Neural crest cell (in vitro differentiated cells): ENCODE data around the gene ELAVL1. TPM values are rescaled to one million over a fixed set of nuclear protein-coding genes. Genes with fewer than 3 reads are reported as not detected.
A peak's percentile ranks its signal among the peaks of the same experiment; 100 is the strongest.

Source experiments
- DNase-seq: peaks from one replicate; pipeline ENCODE4 v3.0.0; 2021; ENCODE audit warnings: low read depth, mixed read lengths, low spot score
- H3K27ac Mint-ChIP-seq: one replicate; pipeline ENCODE4 v1.8.0; 2021; ENCODE audit warnings: mild to moderate bottlenecking, mixed read lengths; ENCODE audit not compliant: unreplicated experiment
- H3K27me3 Mint-ChIP-seq: 2 replicates; pipeline ENCODE4 v1.8.0; 2021; ENCODE audit warnings: low read depth, mild to moderate bottlenecking, mixed read lengths
- H3K36me3 Mint-ChIP-seq: 2 replicates; pipeline ENCODE4 v1.8.0; 2021; ENCODE audit warnings: low read depth, mild to moderate bottlenecking, mixed read lengths
- H3K4me1 Mint-ChIP-seq: 2 replicates; pipeline ENCODE4 v1.8.0; 2021; ENCODE audit warnings: mixed read lengths
- H3K4me3 Mint-ChIP-seq: one replicate; pipeline ENCODE4 v1.8.0; 2021; ENCODE audit warnings: mild to moderate bottlenecking, mixed read lengths
- H3K9me3 Mint-ChIP-seq: 2 replicates; pipeline ENCODE4 v1.8.0; 2021; ENCODE audit warnings: mixed read lengths
- CTCF ChIP-seq: fragments of 200-600 bp; sonication (generic); conservative IDR thresholded peaks from 2 replicates; pipeline ENCODE4 v1.5.0; 2021; ENCODE audit warnings: antibody characterized with exemption, mild to moderate bottlenecking
- total RNA-seq: library from RNA; stranded (reverse); gene quantifications from 2 replicates; pipeline ENCODE4 v1.2.1, GENCODE V29; 2021

Gene ELAVL1
- total RNA-seq, 1 donor from 2014 or later: 209 TPM

GRCh38 chr19:7947939-7948338 is 57.5 kb downstream of the ELAVL1 start:
- no peak for DNase-seq
- no peaks in the 10 kb centered on the region for H3K36me3 Mint-ChIP-seq
- H3K27ac Mint-ChIP-seq: no peak overlapping the region
- H3K4me3 Mint-ChIP-seq: peak overlapping the region; percentile 51
- no peaks in the 10 kb centered on the region for H3K9me3 Mint-ChIP-seq
- H3K27me3 Mint-ChIP-seq: no peaks in the 10 kb centered on the region
- TF ChIP-seq CTCF: no peak
- peaks cover 16% of the 10 kb centered on the region for H3K4me1 Mint-ChIP-seq

GRCh38 chr19:7944177-7944761 is 61.2 kb downstream of the ELAVL1 start:
- H3K4me1 Mint-ChIP-seq: peaks cover 24% of the 10 kb centered on the region
- peak overlapping the region; percentile 90 for H3K4me3 Mint-ChIP-seq
- peak; percentile 94 for DNase-seq
- peak overlapping the region; percentile 99 for H3K27ac Mint-ChIP-seq
- H3K36me3 Mint-ChIP-seq: peaks cover 4% of the 10 kb centered on the region
- H3K27me3 Mint-ChIP-seq: no peaks in the 10 kb centered on the region
- no peaks in the 10 kb centered on the region for H3K9me3 Mint-ChIP-seq
- peak; percentile 99 for TF ChIP-seq CTCF

- Mint-ChIP-seq H3K27me3 (no peaks in the 10 kb centered on the region), H3K9me3 (no peaks in the 10 kb centered on the region), H3K4me3 (peak within 1 kb of the TSS; percentile 90), H3K4me1 (peaks cover 24% of the 10 kb centered on the region), H3K27ac (peak within 1 kb of the TSS; percentile 99), H3K36me3 (peaks cover 6% of the 10 kb centered on the region)
- no peak for TF ChIP-seq CTCF
- peak; percentile 95 for DNase-seq
Observed at GRCh38 chr19:7943444-7944176, 61.8 kb downstream of the ELAVL1 start, which contains the start of gene TIMM44. Gene TIMM44, minus strand, starts transcription at chr19:7943666. Its CDS starts 15 bp downstream, at chr19:7943651.

GRCh38 chr19:7942981-7943443 is 62.4 kb downstream of the ELAVL1 start:
- DNase-seq: no peak

More at GRCh38 chr19:7942981-7943443, 62.4 kb downstream of the ELAVL1 start:
- Mint-ChIP-seq H3K27ac (peak overlapping the region; percentile 99), H3K4me3 (peak overlapping the region; percentile 90), H3K4me1 (peaks cover 24% of the 10 kb centered on the region), H3K9me3 (no peaks in the 10 kb centered on the region), H3K27me3 (no peaks in the 10 kb centered on the region), H3K36me3 (peaks cover 6% of the 10 kb centered on the region)
- no peak for TF ChIP-seq CTCF
